Measurements from ENCODE around the gene ADGRA1.
"Not testable (repeated sequence)": the region's sequence is repeated elsewhere in the genome, so short reads cannot be mapped to it uniquely, and the experiment has no call there.

Gene ADGRA1

GRCh38 chr10:133087679-133088178 is at the start of gene ADGRA1:
Gene ADGRA1, plus strand, starts transcription at chr10:133087924. Its CDS starts 986 bp downstream, at chr10:133088910.
- peak; percentile 42 for DNase-seq

- no peak for DNase-seq
Observed at GRCh38 chr10:133038036-133038823, 49.5 kb upstream of the ADGRA1 start.

- DNase-seq = no peak
Observed at GRCh38 chr10:133039107-133039802, 48.5 kb upstream of the ADGRA1 start.

GRCh38 chr10:133039803-133040165 is 47.9 kb upstream of the ADGRA1 start:
- no peak for DNase-seq

- peak; percentile 4 for DNase-seq
Observed at GRCh38 chr10:133040198-133040597, 47.5 kb upstream of the ADGRA1 start.

GRCh38 chr10:133041101-133041500 is 46.6 kb upstream of the ADGRA1 start:
- no peak for DNase-seq

- DNase-seq = no peak
Observed at GRCh38 chr10:133042061-133042460, 45.7 kb upstream of the ADGRA1 start.

- DNase-seq = no peak
Observed at GRCh38 chr10:133042816-133043215, 44.9 kb upstream of the ADGRA1 start.

- no peak for DNase-seq
Observed at GRCh38 chr10:133043541-133044225, 44.0 kb upstream of the ADGRA1 start.

- no peak for DNase-seq
Observed at GRCh38 chr10:133044401-133044811, 43.3 kb upstream of the ADGRA1 start.

GRCh38 chr10:133045556-133046389 is 42.0 kb upstream of the ADGRA1 start:
- no peak for DNase-seq

GRCh38 chr10:133046390-133046765 is 41.3 kb upstream of the ADGRA1 start:
- no peak for DNase-seq

GRCh38 chr10:133047526-133048123 is 40.1 kb upstream of the ADGRA1 start:
- DNase-seq = no peak

GRCh38 chr10:133048266-133048665 is 39.5 kb upstream of the ADGRA1 start:
- no peak for DNase-seq

- no peak for DNase-seq
Observed at GRCh38 chr10:133048926-133049325, 38.8 kb upstream of the ADGRA1 start.

GRCh38 chr10:133049639-133050038 is 38.1 kb upstream of the ADGRA1 start:
- no peak for DNase-seq

- no peak for DNase-seq
Observed at GRCh38 chr10:133050371-133050770, 37.4 kb upstream of the ADGRA1 start.

GRCh38 chr10:133052076-133052475 is 35.6 kb upstream of the ADGRA1 start:
- DNase-seq = no peak

GRCh38 chr10:133053527-133054133 is 34.1 kb upstream of the ADGRA1 start:
- not testable (repeated sequence) for DNase-seq

GRCh38 chr10:133055470-133055869 is 32.3 kb upstream of the ADGRA1 start:
- no peak for DNase-seq

GRCh38 chr10:133056001-133056400 is 31.7 kb upstream of the ADGRA1 start:
- DNase-seq = no peak

GRCh38 chr10:133056651-133057178 is 31.0 kb upstream of the ADGRA1 start:
- no peak for DNase-seq

All from NCI-H146 (cell line).